Astrocyte of the spinal cord (primary cell): Measurements from ENCODE around the gene SUGP1.

Source experiments
- DNase-seq: peaks from one replicate; pipeline ENCODE4 v3.0.0; 2011; ENCODE audit warnings: low read depth, low spot score
- H3K4me3 ChIP-seq: 2 replicates; pipeline ENCODE4 v1.5.1; 2011; ENCODE audit warnings: low read depth, mild to moderate bottlenecking, low read length, moderate library complexity
- CTCF ChIP-seq: IDR thresholded peaks from 2 replicates; pipeline ENCODE4 v1.5.1; 2012; ENCODE audit warnings: low read depth, mild to moderate bottlenecking, low read length, inconsistent platforms
- in situ Hi-C: cut with HindIII; loops from 2 replicates; pipeline ENCODE4 v1.10.0; 2017; ENCODE audit warnings: low sequenced_read_pairs

SUGP1 gene

DNA sequence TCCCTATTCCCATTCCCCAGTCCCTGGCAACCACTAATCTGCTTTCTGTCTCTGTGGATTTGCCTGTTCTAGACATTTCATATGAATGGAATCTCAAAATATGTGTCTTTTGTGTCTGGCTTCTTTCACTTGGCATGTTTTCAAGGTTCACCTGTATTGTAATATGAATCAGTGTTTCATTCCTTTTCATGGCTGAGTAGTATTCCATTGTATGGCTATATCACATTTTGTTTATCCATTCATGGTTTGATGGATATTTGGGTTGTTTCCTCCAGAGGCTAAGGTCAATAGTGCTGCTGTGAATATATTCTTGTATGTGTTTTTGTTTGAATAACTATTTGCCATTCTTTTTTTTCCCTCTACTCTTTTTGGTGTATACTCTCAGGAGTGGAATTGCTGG, 84.1 kb downstream of the SUGP1 start:
- in situ Hi-C loops, result no loop called here

DNA sequence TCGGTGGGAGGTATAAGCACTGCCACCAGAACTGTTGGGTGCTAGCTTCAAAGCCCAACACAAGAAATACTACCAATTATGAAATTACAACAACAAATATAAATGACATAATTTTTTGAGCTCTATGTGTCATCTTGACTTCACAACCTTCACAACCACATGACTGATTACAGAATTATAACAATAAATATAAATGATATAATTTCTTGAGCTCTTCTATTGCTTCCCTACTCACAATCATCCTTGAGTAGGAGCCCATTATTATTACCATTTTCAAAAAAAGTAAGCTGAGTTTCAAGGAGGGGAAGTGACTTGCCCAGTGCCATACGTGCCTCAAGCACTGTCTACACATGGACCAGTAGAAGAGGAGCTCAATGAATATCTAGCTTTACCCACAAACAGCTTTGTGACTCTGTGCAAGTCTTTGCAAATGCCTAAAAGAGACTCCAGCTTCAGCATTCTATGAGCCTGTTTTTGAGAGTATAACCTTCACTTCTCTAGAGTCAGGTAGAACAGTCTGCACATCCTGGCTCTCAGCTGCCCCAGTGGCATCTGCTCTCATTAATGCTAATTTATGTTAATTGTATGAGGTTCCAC, 86.0 kb downstream of the SUGP1 start:
- H3K4me3 ChIP-seq, result no peak overlapping the region
- DNase-seq, result no peak
- in situ Hi-C loops, result no loop called here
- TF ChIP-seq CTCF, result no peak

More for the DNA sequence above, 84.1 kb downstream of the SUGP1 start:
- no peak for TF ChIP-seq CTCF
- H3K4me3 ChIP-seq, result no peak overlapping the region
- no peak for DNase-seq

DNA sequence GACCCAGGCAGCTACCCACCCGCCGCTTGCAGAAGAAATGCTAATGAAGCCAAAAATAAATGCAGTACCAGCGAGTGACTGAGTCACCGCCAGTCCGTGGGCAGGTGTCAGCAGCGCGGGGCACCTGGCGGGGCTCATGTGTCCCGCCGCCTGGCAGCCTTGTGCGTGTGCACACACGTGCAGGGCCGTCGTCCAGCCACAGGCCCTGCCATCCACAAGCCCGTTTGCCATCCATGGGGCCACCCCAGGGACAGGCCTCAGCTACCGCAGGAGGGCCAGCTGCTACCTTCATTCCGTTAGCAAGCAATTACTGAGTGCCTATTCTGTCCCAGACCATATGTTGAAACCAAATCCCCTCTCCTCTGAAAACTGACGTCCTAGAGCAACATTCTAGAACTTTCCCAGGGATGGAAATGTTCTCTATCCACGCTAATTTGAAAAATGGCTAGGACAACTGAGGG, 88.0 kb downstream of the SUGP1 start:
- no peak for TF ChIP-seq CTCF
- in situ Hi-C loops, result no loop called here
- no peak for DNase-seq
- no peak overlapping the region for H3K4me3 ChIP-seq

DNA sequence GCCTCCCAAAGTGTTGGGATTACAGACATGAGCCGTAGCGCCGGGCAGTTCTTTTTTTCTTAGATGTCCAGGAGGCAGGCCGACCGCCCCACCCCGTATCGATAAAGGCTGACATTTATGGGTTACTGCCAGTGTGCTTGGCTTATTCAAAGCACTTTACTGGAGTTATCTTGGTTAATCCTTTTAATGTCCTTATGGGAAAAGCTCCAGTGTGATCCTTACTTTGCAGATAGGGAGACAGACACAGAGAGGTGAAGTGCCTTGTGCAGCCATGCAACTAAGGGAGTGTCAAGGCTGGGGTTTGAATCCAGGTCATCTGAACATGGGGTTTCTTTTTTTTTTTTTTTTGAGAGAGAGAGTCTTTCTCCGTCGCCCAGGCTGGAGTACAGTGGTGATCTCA, 89.3 kb downstream of the SUGP1 start:
- no peak for TF ChIP-seq CTCF
- in situ Hi-C loops, result no loop called here
- DNase-seq, result no peak
- no peak overlapping the region for H3K4me3 ChIP-seq

DNA sequence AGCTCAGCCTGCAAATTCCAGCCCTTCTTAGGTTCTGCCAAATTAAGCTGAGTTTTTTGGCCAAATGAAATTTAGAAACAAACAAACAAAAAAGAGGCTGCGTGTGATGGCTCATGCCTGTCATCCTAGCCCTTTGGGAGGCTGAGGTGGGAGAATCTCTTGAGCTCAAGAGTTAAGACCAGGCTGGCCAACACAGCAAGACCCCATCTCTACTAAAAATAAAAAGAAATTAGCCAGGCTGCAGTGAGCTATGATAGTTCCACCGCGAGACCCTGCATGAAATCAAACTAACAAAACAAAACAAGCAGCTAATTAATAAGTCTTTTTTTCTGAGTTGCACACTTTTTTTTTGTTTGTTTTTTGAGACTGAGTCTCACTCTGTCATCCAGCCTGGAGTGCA, 90.6 kb downstream of the SUGP1 start:
- no peak overlapping the region for H3K4me3 ChIP-seq
- no peak for DNase-seq
- TF ChIP-seq CTCF, result no peak
- in situ Hi-C loops, result no loop called here

GRCh38 chr19:19227217-19227616, 93.1 kb downstream of the SUGP1 start:
- no peak for TF ChIP-seq CTCF
- in situ Hi-C loops, result no loop called here
- no peak for DNase-seq
- no peak overlapping the region for H3K4me3 ChIP-seq
